Measurements from ENCODE around the gene MAP1LC3B2.

Gene MAP1LC3B2
- 0.20 to 0.57 reads per million in 2 donors for total RNA-seq

DNA sequence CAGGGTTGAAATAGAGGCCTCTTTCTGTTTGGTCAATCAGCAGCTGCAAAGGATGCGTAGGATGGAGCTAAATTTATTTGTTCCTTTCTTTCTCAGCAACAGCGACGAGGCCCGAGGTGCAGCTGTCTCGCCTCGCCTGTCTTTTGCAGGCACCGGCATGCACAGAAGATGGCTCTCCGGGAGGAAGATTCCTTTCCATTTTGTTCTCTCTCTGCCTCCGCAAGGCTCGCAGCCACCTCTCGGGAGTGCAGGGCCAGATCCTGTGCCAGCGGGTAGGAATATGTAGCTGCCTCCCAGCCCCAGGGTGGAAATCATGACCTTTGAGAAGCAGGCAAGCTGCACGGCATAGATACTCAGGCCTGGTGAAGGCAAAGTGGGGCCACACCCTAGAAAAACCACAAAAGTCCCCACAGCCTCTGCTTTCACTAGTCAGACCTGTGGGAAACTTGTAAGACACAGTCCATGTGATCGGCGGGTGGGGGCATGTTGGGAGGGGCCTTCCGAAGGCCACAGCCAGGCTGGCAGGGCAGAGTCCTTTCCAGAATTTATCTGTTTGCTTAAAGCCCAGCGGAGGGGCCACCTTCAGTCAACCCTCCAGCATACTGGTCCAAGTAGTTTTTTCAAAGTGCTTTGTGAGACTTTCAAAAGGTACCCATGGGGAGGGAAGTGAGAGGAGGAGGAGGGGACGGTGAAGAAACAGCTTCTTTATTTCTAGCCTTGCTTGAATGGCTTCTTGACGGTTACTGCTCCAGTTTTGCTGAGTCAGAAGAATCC is at the start of gene MAP1LC3B2:
TSS of gene MAP1LC3B2 (plus strand) at position 220 of the 774 bp plus-strand sequence. CDS start 16,562 bp downstream, outside the sequence.
- DNase-seq: peak; percentile 35

DNA sequence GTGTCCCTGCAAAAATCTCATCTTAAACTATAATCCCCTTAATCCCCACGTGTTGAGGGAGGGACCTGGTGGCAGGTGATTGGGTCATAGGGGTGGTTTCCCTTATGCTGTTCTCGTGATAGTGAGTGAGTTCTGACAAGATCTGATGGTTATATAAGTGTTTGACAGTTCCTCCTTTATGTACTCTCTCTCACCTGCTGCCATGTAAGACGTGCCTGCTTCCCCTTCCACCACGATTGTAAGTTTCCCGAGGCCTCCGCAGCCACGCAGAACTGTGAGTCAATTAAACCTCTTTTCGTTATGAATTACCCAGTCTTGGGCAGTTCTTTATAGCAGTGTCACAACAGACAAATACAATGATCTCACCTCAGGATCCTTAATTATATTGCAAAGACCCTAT is 45.2 kb upstream of the MAP1LC3B2 start:
- no peak for DNase-seq

DNA sequence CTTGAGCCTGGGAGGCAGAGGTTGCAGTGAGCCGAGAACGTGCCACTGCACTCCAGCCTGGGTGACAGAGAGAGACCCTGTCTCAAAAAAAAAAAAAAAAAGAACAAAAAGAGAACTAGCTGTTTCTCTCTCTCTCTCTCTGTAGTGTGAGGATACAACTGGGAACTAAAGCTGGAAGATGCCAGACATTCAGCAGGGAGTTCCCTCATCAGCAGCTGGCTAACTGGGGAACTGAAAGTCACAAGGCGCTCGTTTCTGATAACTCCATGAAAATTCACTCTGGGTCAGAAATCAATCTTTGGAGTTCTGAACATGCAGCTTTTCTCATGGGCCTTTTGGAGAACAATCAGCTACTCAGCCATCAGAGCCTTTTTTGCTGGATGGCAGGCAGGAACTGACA is 43.5 kb upstream of the MAP1LC3B2 start:
- DNase-seq: no peak

- no peak for DNase-seq
Observed at GRCh38 chr12:116516657-116517056, 42.5 kb upstream of the MAP1LC3B2 start.

DNA sequence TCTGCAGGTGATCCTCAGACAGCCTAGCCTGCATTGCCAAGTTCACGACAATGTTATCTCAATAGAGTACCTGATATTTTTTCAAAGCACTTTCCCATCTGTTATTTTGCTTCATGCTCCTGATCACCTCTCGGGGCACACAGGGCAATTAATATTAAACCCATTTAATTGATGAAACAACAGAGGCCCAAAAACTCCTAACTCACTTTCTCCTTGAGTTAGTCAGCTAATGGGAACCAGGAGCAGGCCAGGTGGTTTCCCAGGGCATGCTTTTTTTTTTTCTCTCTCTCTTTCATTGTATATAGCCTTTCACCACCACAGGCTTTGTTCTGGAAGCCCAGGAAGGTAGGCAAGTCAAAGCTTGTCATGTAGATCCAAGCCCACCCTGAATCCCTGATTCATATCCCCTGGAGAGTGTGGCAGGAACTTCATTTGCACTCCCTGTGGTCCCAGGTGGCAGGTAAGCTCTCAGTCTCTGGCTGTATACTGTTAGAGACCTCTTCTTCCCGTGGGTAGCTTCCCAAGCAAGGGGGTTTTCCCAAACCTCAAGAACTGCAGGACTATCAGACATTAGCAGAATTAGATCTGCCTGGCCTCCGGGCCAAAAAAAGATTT is 41.6 kb upstream of the MAP1LC3B2 start:
- no peak for DNase-seq

GRCh38 chr12:116520225-116520760 is 38.9 kb upstream of the MAP1LC3B2 start:
- DNase-seq: no peak

DNA sequence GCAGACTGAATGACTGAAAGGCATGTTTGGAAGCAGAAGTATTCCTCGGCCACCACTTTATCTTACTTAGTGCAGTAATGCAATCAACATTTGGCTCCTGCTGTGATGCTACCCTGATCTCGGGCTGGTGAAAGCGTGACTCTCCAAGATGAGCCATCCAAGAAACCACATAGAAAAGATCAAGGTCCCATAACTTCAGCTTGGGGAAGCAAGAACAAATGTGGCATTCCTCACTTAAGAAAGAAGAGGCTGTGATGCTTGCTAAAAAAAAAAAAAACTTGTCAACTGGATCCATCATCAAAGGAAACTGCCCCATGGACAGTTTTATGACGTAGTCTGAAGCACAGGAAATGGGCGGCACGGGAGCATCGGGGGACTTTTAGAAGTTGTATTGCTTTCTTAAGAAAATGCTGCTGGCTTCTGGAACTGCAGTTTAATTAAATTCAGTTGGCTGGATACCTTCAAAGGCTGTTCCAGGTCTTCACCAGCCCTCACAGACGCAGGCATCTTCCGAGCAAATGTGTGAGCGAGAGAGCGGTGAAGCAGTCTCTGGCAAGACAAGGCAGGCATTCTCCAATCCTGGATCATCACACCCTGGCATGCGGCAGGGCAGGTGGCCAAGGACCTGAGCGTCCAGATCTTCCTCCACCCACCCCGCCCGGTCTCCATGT is 38.2 kb upstream of the MAP1LC3B2 start:
- DNase-seq: no peak

GRCh38 chr12:116524311-116524710 is 34.9 kb upstream of the MAP1LC3B2 start:
- DNase-seq: no peak

DNA sequence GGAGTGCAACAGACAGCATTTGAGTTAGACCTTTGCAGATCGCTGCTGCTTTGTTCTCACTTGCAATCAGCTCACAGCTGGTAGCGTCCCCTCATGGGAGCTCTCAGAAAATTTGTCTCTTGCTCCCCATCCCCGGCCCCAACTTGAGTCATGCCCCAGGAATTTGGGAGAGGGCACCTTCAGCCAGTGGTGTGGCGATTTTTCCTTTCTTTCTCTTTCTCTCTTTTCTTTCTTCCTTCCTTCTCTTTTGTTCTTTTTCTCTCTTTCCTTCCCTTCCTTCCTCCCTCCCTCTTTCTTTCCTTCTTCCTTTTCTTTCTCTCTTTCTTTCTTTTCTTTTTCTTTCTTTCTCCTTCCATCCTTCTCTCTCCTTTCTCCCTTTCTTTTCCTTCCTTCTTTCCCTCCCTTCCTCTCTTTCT is 34.2 kb upstream of the MAP1LC3B2 start:
- DNase-seq: no peak

DNA sequence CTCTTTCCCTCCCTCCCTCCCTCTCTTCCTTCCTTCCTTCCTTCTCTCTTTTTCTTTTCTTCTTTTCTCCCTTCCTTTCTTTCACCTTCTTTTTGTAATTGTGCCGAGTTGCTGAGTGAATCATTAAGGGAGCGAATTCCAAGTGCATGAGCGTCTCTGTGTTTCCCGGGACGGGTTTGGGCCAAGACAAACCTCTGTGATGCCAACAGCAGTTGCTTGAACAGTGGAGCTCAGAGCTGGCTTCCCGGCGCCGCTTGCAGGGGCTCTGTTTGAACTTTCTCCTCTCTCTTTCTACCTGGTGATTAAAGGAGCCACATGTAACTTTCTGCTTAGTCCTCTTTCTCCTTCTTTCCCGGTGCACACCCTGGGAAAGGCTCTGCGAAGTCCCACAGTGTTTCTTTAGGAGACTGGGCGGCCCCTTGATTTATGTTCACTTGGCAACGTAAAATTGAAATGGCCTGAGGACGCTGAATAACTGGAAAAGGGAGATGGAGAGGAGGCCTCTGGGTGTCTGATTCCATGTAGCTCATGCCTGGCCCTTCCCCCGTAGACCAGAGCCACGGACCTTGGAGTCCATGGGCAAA is 33.7 kb upstream of the MAP1LC3B2 start:
- DNase-seq: no peak

DNA sequence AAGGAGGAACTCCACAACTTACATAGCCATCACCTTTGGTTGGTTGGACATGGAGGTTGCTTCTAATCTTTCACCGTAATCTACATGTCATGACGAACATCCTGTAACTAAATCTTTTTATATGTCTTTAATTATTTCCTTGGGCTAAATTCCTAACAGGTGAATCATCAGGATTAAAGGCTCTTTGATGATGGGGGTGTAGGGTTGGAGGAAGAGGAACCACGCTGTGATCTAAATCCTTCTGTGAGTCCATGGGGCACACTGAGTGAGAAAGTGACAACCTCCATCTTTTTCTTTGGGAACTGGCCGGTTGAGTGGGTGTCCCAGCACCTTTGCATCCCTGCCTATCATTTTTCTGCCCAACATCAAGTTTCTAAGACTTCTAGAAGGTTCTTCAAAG is 31.1 kb upstream of the MAP1LC3B2 start:
- DNase-seq: no peak

DNA sequence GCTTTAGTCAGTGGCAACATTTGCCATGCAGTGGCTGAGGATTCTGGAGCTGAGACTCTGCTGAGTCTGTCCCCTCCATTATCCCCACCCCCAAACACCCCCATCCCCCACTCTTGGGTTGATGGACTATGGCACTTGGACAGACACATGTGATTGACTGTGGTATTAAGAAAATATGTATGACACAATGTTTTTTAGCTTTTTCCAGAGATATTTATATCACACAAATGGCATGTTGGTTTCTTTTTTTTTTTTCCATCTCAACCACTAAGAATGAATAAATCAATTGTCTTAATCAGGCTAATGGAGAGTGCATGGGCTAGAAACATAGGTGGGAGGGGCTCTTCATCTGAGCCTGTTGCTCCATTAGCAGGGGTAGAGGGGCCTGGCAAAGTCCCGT is 30.7 kb upstream of the MAP1LC3B2 start:
- no peak for DNase-seq

DNA sequence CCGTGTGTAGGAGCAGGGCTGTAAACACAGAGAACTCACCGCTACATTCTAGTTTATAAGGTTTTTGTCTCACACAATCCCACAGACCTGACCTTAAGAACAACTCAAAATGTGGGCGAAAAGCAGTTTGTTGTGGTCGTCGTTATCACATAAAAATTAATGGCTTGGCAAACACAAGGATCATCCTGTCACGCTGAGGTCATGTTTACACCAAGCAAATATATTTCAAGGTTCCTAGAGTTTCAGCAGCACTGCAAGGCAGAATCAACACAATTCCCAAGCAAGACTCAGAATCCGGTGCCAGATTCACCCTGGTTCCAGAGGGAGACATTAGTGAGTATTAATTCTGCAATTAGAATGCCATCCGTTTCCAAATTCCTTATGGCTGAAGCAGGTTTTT is 30.1 kb upstream of the MAP1LC3B2 start:
- DNase-seq: no peak

- no peak for DNase-seq
Observed at GRCh38 chr12:116529686-116530085, 29.5 kb upstream of the MAP1LC3B2 start.

DNA sequence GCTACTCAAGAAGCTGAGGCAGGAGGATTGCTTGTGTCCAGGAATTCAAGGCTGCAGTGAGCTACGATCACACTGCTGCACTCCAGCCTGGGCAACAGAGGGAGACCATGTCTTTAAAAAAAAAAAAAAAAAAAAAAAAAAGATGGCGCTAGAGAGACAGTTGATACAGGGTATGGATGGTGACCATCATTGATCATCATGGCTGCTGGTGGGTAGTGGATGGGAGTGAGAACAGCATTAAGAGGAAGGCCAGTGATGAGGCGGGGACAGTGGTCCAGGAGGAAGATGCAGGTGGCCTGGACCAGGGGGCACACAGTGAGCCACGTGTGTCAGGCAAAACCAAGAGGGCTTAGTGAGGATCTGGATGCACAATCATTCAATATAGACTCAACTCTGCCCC is 26.8 kb upstream of the MAP1LC3B2 start:
- DNase-seq: no peak

DNA sequence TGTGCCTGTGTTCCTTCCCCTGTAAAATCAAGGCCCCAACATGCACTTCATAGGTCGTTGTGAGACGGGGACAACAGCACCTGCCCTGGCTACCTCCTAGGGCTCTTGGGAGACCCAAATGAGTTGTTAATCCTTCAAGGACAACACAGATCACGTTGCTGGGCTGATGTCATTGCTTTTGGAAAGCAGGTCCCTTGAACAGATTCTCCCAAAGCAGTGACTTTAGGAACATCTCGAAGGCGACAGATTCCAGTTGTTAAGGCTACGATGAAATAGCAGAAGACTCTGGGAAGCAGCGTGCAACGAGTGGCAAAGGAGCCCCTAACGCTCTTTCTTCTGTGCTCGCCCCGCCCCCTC is 26.2 kb upstream of the MAP1LC3B2 start:
- DNase-seq: no peak

DNA sequence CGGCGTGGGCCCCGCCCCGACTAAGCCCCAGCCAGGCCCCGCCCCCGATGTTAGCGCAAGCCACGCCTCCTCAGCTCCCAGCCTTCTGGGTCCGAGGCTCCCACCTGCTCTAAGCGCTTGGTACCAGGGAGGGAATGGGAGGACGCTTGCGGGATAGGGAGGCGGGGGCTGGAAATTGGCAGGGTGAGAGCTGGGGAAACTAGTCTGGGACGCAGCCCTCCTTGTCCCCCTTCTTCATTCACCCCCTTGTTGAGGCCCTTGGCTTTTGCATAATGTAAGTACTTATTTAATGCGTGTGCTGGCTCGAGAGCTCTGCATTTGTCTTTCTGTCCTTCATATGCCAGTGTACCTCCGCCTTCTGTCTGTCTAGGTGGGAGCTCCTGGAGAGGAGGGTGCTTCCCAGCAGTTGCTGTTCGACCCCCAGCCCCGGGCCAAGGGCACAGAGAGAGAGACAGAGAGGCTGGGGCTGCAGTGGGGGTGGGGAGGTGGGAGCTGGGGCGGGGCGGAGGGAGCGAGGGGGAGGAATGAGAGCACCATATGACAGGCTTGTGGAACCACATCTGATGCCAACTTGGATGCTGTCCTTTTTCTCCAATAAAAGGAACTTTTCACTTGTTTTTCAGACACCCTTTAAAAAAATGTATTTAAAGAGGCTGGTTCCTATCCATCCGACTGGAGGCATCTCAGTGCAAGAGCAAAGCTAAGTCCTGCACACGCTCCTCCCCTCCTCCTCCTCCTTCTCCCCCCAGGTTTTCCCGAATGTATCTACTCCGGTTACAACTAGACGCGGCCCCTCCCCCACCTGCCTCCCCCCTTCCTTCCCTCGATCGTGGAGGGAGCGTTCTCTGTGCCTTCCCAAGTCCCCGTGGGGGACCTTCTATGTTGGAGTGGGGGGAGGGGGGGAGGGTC is 25.6 kb upstream of the MAP1LC3B2 start:
- peak; percentile 25 for DNase-seq

DNA sequence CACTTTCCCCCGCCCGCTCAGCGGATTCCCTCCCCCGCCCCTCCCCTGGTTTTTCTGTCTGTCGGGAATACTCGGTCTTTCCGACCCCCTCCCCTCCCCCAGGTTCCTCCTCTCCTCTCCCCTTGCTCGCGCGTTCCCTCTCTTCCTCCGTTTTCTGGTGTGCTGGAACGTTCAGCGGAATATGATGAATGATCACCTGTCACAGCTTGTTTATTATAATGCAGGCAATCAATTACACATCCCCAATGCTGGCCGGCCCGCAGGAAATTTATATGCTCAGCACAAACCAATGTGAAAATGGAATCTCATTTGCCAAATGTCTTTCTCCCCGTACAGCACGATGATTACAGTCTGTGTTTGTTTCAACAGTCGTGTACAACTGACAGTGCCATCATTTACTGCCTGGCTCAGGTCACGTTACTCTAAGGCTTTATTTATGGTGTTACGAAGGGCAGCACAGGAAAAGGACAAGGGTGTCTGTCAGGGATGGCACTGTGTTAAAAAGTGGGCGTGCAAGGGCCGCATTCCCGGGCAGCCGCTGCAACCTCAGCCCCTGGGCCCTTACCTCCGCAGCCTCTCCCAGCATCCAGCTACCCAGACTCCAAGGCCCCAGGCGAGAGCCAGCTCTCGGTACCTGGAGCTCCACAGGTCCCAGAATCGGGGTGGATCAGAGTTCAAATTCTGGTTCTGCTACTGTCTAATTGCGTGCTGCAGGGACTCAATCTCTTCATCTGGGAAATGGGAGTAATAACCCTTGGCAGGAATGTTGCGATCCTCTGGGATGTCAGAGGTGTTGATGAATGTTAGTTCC is 24.7 kb upstream of the MAP1LC3B2 start:
- no peak for DNase-seq

- DNase-seq: no peak
Observed at GRCh38 chr12:116535241-116535640, 23.9 kb upstream of the MAP1LC3B2 start.

- no peak for DNase-seq
Observed at GRCh38 chr12:116537101-116537904, 21.9 kb upstream of the MAP1LC3B2 start.
